Mammary epithelial cell (primary cell): Measurements from ENCODE around the gene IL1RL2.
A peak's percentile ranks its signal among the peaks of the same experiment; 100 is the strongest.

Experiments
- EZH2 ChIP-seq: IDR thresholded peaks from 2 replicates; pipeline ENCODE4 v1.6.1; 2012; ENCODE audit warnings: low read length, inconsistent platforms, borderline replicate concordance
- TF ChIP-seq, protein P1 (sequence below), 2 donors: IDR thresholded peaks in 1 of 2; conservative IDR thresholded peaks in 1 of 2; 2 replicates each; pipeline ENCODE4 v1.5.1; 2011 to 2012; ENCODE audit warnings: inconsistent platforms in 2 of 2, low read length in 2 of 2, mild to moderate bottlenecking in 2 of 2, control low read depth in 1 of 2, low read depth in 1 of 2; ENCODE audit not compliant: insufficient read depth in 1 of 2; ENCODE audit errors: extremely low read depth in 1 of 2

GRCh38 chr2:102240640-102241370 is 54.0 kb downstream of the IL1RL2 start:
- TF ChIP-seq, protein P1, sequence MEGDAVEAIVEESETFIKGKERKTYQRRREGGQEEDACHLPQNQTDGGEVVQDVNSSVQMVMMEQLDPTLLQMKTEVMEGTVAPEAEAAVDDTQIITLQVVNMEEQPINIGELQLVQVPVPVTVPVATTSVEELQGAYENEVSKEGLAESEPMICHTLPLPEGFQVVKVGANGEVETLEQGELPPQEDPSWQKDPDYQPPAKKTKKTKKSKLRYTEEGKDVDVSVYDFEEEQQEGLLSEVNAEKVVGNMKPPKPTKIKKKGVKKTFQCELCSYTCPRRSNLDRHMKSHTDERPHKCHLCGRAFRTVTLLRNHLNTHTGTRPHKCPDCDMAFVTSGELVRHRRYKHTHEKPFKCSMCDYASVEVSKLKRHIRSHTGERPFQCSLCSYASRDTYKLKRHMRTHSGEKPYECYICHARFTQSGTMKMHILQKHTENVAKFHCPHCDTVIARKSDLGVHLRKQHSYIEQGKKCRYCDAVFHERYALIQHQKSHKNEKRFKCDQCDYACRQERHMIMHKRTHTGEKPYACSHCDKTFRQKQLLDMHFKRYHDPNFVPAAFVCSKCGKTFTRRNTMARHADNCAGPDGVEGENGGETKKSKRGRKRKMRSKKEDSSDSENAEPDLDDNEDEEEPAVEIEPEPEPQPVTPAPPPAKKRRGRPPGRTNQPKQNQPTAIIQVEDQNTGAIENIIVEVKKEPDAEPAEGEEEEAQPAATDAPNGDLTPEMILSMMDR (conservative IDR thresholded peaks at IDR 0.05 in 1 of 2, IDR thresholded peaks at IDR 0.05 in 1 of 2; ENCODE audit: extremely low read depth in 1 of 2, insufficient read depth in 1 of 2, low read depth in 1 of 2, low read length in 2 of 2), result peak; percentile 91 to 99
- no peak for TF ChIP-seq EZH2
